Suppressor macrophage treated with lipopolysaccharide for 1 hour (primary cell): ENCODE results near the gene MLYCD.
A peak's percentile ranks its signal among the peaks of the same experiment; 100 is the strongest.
"Not testable (repeated sequence)": the region's sequence is repeated elsewhere in the genome, so short reads cannot be mapped to it uniquely, and the experiment has no call there.

Experiments used
- DNase-seq, 3 donors: peaks; one replicate each; pipeline ENCODE4 v3.0.0-alpha.2; 2020 to 2022

Gene MLYCD

GRCh38 chr16:83926726-83927397 is 27.9 kb downstream of the MLYCD start:
- peak; percentile 55 to 75 (median 69) for DNase-seq

GRCh38 chr16:83928341-83929055 is 29.6 kb downstream of the MLYCD start:
- no peak for DNase-seq

- no peak for DNase-seq
Observed at GRCh38 chr16:83929811-83930555, 31.1 kb downstream of the MLYCD start.

- DNase-seq: no peak
Observed at GRCh38 chr16:83930730-83931500, 32.0 kb downstream of the MLYCD start.

GRCh38 chr16:83931556-83931955 is 32.6 kb downstream of the MLYCD start:
- DNase-seq: no peak

DNA sequence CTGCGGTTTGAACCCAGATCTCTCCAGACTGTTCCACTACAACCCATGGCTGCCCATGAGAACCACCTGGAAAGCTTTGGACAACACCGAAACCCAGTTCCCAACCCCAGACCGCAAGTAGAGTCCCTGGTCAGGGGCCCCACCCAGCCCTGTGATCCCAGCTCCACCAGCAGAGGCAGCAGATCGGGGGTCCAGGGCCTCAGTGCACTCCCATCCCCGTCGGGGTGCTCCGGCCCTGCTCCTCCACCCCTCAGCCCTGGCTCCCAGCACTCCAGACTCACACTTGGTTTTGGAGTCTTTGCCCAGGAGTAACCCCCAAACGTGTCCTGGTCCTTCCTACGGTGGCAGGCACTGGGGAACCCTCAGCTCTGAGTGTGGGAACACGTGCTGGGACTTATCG is 33.4 kb downstream of the MLYCD start:
- DNase-seq: no peak

DNA sequence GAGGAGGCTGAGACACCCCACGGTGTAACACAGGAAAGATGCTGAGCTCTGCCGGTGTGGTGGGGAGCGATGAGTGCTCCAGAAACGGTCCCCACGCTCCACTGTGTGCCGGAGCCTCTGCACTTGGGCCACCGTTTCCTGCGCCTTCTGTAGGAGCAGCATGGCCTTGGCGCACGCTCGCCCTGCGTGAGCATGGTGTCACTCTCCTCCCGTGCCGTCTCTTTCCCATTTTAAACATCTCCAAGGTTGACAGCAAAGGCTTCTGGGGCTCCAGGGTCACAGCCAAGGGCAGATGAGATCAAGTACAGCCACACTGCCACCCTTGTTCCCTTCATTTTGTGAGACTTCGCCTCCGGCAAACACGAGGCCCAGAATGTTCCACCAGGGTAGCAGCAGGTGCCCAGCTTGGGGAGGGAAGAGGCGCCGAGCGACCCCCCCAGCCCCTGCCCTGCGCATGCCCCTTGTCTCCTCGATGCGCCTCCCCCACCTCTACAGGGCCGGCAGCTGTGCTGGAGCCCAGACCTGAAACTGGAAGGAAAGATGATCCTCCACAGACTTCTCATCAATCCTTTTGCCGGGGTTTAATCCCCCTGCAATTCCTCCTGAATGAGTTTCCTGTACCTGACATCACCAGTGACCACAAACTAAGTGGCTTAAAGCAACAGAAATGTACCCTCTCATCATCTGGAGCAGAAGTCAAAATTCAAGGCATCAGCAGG is 34.2 kb downstream of the MLYCD start:
- DNase-seq: no peak

GRCh38 chr16:83933885-83934683 is 35.2 kb downstream of the MLYCD start:
- peak in 2 of 3 donors; percentile 6 to 24 for DNase-seq

DNA sequence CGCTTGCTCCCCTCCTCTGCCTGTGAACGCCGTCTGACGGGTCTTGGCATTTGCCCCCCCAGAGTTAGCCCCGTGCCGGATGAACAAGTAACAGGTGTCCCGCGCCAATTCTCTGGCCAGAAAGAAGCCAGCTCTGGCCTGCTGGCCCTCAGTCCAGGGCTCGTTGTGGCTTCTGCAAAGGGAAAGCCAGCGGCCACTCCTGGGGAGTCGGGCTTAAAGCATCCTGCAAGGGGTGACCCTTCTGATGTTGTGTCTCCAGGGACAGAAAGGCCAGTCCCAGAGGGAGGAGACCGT is 35.7 kb downstream of the MLYCD start:
- DNase-seq: no peak

GRCh38 chr16:83935005-83935857 is 36.3 kb downstream of the MLYCD start:
- no peak for DNase-seq

DNA sequence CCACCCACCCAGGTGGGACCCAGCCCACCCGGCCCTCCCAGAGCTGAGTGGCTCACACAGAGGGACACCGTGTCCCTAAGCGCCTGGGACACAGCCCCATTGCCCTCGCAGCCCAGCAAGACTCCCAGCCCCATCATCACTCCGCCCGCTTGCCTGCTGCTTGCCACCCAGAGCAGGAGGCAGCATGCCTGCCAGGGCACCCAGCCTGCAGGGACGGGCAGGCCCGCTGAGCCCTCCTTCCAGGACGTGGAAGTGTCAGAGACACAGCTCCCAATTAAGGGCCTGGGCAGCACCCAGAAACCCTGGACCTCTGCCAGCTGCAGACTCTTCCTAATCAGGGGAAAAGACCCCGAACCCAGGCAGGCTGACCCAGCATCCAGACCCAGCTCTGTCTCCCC is 36.9 kb downstream of the MLYCD start:
- DNase-seq: no peak

GRCh38 chr16:83936581-83937165 is 37.8 kb downstream of the MLYCD start:
- DNase-seq: no peak

DNA sequence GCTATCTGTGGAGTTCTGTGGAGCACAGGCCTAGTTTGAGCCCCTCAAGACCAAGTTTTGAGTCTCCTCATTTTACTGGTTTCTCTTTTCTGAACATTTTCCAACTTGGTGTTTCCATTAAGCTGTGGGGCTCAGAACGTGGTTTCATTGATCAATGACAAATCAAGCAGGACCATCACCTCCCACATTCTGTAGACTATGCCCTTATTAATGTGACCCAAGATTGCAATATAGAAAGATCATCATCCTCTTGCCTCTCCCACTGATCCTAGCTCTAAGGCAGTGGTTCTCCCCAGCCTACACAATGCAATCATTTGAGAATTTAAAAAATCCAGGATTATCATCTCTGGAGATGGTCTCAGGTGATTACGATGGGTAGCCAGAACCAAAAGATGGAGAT is 38.4 kb downstream of the MLYCD start:
- no peak for DNase-seq

GRCh38 chr16:83937922-83938885 is 39.3 kb downstream of the MLYCD start:
- DNase-seq: no peak

GRCh38 chr16:83939266-83939855 is 40.4 kb downstream of the MLYCD start:
- DNase-seq: peak; percentile 60 to 69 (median 69)

DNA sequence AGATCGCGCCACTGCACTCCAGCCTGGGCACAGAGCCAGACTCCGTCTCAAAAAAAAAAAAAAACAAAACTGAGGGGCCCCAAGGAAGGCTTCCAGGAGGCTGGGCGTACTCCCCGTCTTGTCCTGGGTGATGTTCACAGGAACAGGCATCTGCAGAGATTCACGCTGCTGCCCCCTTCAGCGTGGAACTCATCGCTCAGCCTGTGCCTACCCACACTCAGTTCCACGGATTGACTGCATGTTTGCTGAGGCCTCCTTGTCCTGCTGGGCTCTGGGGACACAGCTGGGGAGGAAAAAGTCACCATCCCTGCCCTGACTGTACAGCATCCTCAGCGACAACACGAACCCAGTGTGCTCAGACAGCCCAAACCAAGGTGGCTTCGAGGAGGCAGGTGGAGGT is 41.2 kb downstream of the MLYCD start:
- no peak for DNase-seq

- no peak for DNase-seq
Observed at GRCh38 chr16:83940630-83941378, 41.9 kb downstream of the MLYCD start.

DNA sequence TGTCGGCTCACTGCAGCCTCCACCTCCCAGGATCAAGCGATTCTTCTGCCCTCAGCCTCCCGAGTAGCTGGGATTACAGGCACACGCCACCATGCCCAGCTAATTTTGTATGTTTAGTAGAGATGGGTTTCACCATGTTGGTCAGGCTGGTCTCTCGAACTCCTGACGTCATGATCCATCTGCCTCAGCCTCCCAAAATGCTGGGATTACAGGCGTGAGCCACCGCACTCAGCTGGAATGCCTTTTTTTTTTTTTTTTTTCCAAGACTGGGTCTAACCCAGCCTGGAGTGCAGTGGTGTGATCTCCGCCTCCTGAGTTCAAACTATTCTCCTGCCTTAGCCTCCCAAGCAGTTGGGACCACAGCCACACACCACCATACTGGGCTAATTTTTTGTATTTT is 42.6 kb downstream of the MLYCD start:
- DNase-seq: not testable (repeated sequence)
